ENCODE results near the gene MED12L. TPM values are rescaled to one million over a fixed set of nuclear protein-coding genes. Genes with fewer than 3 reads are reported as not detected.

MED12L gene
- total RNA-seq, 1 donor from 2014 or later: 0.20 TPM

DNA sequence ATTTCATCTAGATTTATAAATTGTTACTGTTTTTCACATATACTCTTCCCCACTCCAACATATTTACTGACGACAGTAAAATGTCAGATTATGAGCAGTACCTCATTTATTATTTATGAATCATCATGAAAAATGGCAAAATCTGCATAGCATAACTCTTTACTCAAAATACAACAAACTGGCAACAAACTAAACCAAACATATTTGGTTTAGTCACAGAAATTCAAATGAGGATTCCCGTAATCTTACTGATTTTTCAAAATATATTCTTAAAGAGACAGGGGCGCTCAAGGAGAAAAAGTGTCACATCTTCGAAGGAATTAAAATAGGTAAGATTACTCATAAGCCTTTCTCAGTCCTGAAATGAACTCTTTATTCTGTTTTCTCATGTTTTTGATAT is 234.2 kb downstream of the MED12L start:
- no peak for DNase-seq (ENCODE audit: low read depth, low spot score)

DNA sequence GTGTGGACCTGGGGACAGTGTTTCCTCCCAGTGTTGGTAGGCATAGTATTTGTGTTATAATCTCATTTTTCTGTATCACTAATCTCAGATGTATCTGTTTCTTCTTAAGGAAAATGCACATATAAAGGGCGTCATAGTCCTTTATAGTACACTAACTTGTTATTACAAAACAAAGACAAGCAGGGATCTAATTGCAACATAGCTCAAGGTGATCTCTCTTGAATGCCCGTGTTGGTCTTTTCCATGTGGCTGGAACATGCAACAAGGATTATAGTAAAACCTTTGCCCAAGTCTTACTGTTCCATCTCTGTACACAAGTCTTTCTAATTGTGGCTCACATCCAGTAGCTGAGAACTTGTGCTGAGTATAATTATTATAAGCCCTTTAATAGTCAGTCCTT is 234.7 kb downstream of the MED12L start:
- no peak for DNase-seq (ENCODE audit: low read depth, low spot score)

DNA sequence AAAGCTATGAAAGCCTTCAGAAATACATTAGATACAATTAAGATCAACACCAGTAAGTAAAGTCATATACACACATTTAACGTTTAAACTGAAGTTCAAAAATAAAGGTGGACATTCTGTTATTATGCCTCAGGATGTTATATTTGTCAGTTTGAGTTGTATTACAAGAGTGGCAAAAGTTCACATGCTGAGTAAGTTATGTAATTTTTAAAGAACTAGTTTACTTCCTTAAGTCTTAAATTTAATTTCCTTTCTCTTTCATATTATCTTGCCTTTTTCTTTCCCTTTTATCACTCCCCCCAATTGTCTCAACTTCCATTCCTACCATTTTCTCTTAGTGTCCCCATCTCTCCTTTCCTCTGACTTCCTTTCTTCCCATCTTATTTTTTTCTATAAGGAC is 236.1 kb downstream of the MED12L start:
- DNase-seq (ENCODE audit: low read depth, low spot score): no peak

DNA sequence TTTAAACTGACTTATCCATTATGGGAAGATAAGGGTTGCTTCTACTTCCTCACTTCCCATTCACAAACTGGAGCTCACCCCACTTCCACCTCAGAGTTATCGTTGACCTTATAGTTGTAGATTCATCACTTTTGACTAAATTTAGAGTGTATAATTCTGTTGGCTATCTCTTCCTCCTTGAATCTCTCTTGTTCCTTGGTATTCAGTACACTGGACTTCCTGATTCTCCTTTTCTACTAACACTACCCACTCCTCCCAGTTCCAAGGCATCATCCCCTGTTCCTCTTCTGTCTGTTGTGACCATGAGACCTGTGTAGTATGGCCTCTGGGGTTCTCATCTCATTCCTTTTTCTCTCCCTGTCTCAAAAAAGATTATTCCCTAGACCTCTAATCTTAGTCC is 237.0 kb downstream of the MED12L start:
- no peak for DNase-seq (ENCODE audit: low read depth, low spot score)

DNA sequence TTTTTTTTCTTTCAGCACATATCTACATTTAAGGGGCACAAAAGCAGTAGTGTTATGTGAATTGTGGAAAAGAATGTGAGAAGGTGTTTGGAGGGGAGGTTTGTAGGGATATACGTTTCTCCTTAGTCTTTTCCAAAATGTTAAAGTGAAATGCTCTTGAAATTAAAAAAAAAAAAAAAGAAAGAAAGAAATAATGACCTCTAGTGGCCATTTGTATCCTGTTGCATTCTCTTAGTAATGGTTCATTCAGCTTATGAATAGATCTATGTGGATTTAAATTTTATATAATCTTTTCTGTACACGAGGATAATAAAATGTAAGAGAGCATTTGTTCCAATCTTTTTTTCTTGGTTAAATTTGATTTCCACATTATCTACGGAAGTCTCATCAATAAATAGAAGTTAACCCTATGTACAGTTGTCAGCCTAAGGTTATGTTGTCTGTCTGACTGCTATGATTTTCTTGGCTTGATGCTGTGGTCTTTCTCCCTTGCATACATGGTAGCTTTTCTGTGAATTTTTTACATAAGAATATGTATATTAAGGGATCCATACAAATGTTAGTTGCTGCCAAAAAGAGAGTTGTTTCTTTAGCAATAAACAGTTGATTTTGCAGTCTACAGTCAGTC is 242.2 kb downstream of the MED12L start:
- no peak for DNase-seq (ENCODE audit: low read depth, low spot score)

DNA sequence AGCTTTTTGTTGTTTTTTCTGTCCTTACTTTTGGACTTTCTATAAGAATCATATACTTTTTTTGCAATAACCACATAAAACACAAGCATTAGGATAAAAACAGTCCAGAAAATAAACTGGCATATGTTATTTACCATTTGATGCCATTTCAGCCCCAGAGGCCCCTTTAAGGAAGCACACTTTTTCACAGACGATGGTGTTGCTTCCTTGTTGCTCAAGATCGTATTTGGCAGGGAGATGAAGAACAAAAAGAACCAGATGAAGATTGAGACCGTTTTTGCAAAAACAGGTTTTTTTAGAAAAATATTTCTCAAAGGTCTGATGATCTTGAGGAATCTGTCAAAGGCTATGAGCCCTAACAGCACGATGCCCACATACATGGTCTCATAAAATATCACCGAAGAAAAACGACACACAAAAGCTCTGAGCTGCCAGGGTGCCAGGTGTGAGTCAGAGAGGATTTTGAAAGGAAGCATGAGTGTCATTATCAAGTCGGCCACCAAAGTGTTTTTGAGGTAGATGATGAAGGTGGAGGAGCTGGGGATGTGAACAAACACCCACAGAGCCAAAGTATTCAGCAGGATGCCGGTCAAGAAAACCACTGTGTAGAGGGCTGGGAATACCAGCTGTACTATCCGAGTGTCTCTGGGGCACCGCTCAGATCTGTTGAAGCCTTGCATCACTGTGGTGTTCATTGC is 243.0 kb downstream of the MED12L start:
- no peak for DNase-seq (ENCODE audit: low read depth, low spot score)

DNA sequence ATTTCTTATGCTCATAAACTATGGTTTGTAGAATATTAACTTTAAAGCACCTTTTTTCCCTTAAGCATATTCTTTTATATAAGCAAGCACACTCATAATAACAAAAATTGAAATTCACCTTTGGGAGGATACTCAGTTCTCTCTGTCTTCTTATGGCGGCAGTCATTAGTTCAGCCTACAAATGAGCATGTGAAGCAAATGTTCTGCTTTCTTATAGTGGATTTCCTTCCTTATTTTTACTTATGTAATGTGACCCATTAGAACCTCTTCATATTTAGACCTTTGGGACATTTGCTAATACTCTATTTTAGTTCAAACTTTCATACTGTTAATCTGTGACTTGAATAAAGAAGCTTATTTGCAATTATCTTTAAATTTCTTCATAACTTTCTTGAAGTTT is 243.9 kb downstream of the MED12L start, which contains the start of gene P2RY13:
Gene P2RY13 (minus strand): TSS at position 187 of the 400 bp plus-strand sequence. CDS start 21 bp downstream, at position 166.
- no peak for DNase-seq (ENCODE audit: low read depth, low spot score)

DNA sequence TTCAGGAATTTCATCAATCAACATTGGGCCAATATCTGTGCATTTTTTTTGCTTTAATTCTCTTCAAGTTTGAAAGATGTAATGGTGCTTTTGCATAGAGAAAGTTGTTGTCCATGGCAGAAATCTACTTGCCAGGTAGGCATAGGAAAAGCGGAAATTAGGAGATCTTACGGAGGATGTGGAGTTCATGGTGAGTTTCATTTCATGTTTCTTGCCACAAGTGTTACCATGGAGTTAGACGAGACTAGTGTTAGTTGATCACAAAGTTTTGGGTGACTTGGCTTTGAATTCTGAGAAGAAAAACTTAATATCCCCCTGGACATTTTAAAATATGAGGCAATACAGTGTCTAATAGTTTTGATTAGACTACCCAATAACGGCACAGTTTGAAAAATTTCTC is 244.9 kb downstream of the MED12L start:
- no peak for DNase-seq (ENCODE audit: low read depth, low spot score)

DNA sequence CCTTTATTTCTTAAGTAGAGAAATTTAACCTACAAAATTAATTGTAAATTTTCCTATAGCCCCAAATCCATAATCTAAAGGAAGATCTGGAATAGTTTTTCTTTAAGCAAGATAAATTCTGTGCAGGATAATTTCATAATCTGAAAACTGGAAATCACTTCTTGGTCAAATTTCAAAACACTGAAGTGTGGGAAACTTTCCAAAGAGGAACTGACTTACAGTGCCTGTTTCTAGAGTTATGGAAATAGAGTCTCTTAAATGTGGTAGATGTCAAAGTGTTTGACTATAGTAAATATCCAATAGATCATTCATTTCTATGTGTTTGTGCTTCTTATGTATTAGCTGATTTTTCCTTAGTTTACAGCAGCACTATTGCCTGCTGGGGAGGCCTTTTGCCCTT is 245.4 kb downstream of the MED12L start:
- no peak for DNase-seq (ENCODE audit: low read depth, low spot score)

DNA sequence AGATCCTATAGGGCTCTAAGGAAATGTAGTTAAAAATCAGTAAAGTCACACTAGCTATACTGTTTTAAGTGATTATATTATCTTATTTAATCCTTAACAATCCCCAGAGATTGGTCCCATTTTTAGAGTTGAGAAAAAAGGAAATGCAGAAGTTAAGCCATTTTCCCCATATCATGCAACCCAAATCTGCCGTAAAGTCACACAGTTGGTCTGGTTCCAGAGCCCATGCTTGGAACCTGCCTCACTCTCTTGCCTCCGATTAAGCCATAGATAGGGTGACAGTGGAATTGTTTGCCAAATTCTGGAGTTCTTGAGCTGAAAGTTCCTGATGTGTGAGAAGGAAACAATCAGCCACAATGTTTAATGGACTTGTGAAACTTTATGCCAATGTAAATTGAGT is 246.2 kb downstream of the MED12L start:
- no peak for DNase-seq (ENCODE audit: low read depth, low spot score)

DNA sequence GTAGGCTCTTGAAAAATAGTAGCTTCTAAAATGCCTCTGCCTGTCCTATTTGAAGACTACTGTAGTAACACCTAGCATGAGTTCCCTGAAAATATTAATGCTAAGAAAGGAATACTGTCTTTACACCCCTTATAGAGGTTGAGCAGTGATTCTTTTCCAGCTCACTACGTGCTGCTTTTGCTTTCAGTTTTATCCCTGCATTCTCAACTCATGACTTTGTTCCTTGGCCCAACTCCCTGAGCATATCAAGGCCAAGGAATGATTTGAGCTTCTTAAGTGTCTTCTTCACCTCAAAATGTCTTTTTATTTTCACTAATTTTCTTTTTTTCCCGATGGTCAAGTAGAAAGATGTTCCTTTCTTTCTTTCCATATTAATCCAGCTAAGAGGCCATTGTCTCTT is 260.4 kb downstream of the MED12L start:
- no peak for DNase-seq (ENCODE audit: low read depth, low spot score)

DNA sequence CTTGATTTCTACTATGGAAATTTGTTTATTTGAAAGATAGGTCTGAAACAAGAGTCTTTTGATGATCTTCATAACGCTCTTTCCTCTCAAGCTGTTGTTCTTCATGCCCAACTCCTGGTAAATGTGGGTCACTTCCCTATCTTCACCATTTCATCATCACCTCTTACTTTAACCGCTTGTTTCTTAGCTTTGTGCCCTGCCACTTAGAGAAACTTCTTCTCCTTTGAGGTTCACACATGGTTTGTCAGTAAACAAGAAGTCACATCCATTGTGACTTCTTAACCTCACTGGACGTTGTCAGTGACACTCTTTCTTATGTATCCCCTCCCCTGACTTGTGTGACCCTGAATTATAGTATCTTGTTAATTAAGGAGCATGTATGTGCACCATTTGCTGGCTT is 260.8 kb downstream of the MED12L start:
- no peak for DNase-seq (ENCODE audit: low read depth, low spot score)

DNA sequence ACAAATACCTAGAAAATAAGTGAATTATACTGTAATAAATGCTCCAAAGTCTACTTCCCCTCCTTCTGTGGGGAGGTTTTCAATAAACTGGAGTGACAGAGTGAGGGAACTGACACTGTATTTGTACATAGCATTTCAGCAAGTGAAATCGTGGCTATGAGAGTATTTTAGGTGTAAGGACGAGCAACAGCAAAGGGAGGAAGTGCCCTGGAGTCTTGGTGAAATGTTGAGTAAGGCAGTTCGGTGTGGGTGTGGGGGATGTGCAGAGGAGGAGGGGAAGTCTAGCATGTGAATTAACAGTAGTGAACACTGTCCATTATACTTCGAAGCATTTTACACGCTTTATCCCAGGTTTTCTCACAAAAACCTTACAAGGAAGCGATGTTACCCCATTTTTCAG is 262.0 kb downstream of the MED12L start:
- DNase-seq (ENCODE audit: low read depth, low spot score): no peak

DNA sequence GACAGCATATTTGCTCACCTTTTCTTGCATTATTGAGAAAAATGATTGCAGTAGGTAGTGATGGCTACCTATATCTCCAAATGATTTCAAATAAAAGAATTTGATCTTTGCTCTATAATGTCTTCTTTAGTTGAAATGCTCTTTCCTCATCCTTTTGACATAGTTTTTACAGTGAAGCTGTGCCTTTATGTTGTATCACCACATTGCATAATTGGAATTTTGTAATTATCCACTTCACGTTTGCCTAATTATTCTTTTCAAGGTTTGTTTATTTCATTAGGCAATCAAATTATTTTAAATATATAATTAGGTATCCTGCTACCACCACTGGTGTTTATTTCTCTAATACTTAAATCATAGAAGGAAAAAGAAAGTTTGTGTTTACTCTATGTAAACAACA is 265.2 kb downstream of the MED12L start:
- DNase-seq (ENCODE audit: low read depth, low spot score): no peak

DNA sequence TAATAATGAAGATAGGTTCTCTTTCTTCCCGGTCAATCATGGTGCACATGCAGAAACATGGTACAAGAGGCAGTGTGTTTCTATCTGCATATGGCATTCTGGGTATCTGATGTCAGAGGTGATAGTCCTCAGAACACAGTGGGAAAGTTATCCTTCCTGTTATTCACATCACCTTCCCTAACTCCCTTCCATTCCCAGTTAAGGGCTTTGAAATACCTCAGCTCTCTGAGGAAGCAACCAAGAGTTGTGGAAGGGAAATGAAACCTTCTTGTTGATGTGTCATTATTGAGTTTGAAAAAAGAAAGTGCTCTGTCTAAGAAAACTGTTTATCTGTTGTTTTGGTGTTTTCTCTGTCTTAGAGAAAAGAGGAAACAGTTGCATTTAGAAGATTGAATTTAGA is 265.8 kb downstream of the MED12L start:
- no peak for DNase-seq (ENCODE audit: low read depth, low spot score)

DNA sequence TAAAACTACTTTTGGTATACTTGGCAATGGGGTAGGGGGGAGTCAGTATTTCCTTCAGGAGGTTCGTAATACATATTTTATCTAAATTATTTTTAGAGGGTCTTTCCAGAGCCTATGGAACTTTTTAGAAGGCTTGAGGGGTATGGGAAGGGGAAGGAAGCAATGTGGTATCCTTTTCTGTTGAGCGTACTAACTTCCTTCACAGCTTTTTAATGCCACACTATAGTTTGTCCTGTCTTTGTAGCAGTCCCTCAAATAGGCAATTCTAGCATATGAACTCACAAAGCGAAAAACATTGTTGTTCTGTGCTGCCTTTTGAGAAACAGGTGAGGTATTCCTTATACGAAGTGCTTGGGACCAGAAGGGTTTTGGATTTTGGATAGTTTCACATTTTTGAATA is 266.2 kb downstream of the MED12L start:
- no peak for DNase-seq (ENCODE audit: low read depth, low spot score)

DNA sequence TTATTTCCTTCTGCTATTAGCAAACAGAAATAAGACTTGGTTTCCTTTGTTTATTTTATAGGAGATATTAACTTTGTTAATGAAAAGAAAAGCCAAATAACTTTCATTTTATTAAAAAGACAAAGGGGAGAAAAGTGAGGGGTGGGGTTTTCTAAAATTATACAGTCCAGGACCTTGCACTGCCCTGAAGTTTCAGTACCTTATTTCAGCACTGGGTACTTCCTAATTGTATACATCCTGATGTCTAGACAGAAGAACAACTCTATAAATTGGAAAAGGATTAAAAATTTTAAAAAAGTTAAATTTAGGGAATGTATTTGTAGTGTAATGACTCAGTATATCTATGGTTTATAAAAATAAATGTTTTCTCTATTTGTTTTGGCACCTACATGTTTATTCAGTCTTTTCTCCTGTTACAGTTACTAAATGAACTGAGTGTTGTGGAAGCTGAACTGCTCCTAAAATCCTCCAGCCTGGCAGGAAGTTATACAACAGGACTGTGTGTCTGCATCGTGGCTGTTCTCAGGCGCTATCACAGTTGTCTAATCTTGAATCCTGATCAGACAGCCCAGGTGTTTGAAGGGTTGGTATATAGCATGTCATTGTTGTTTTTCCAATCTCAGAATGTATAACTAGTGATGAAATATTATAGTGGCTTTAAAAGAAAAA is 271.5 kb downstream of the MED12L start:
- DNase-seq (ENCODE audit: low read depth, low spot score): no peak

DNA sequence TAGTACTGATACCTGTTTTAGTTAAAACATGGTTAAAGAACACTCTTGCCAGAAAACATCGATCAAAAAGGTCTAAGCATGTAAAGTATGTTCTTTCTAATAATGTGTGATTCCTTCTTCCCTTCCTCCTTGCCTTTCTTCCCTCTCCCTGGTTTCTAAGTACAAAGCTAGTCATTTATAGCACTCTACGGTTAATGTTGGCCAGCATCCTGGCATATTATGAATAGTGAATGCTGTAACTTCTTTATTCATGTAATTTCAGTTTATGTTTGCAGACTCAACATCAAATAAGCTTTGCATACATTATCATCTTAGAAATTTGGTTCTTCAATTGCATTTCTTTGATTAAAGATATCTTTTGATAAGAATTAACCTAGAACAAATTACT is 272.0 kb downstream of the MED12L start:
- DNase-seq (ENCODE audit: low read depth, low spot score): no peak

DNA sequence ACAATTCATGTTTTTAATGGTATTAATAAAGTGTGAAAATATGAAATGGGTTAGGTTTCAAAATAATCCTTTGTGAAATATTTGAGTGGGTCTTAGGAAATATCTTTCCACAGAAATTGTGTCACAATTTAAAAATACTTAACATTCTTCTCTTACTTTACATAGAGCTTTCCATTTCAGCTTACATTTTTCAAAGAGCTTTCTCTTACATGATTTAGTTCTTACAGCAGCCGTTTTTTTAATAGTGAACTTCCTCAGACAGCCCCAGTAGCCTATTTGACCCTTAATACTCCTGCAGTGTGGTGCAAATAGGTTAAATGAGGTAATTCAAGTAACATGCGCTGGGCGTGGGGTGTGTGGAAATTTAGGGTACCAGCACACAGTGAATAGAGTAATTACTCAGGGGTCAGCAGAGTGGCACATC is 277.3 kb downstream of the MED12L start:
- no peak for DNase-seq (ENCODE audit: low read depth, low spot score)

DNA sequence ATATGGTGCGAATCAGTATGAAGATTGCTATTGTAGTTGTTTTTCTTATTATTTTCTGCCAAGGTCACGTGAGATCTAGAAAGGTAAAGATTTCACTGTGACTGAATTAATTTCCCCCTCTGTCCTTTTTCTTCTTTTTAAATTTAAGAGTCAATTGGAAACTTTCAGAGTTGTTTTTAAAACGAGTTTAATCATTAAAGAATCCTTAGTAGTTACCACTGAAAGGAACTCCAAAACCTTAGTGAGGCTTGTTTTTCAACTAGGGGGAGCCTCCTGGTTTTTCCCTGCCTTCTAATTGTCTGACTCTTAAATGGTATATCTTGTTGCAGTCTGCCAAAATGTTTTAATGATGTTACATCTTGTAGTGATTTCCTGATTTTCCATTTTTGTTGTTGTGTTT is 281.5 kb downstream of the MED12L start:
- DNase-seq (ENCODE audit: low read depth, low spot score): no peak

DNA sequence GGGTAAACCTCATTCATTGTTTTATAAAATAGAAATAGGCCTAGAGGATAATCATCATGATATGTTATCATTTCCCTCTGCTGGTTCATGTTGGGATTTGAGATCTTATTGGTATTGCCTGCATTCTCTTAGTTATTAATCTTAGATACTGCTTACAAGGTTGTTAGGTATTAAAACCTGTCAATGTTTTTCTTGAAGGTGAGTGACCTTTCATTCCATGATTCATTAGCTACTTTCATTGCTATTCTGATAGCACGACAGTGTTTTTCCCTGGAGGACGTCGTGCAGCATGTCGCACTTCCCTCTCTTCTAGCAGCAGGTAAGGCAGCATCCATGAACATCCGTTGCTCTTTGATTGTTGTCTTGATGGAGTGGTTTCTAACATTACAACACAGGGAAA is 282.0 kb downstream of the MED12L start:
- no peak for DNase-seq (ENCODE audit: low read depth, low spot score)

DNA sequence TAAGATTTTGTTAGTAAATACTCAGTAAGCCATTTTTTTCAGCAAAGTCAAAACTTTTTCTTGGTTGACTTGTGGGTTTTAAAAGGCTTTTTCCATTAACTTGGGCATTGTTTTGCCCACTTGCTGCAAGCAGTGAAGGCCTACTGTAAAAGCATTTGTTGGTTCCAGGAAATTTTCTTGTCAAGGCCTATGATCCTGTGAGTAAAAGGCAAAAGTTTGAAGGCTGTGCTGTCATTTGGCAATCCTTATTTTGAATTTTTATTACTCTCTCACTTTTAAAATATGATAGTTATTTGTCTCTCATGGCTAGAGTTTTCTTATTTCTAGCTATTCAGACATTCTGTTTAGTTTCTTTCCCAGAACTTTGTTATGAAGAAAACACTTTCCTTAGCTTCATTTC is 286.1 kb downstream of the MED12L start:
- no peak for DNase-seq (ENCODE audit: low read depth, low spot score)
